Choroid plexus epithelial cell (primary cell): ENCODE data around the gene POLR2E.
"Not testable (repeated sequence)": the region's sequence is repeated elsewhere in the genome, so short reads cannot be mapped to it uniquely, and the experiment has no call there.

Experiments used
- DNase-seq: peaks from one replicate; pipeline ENCODE4 v3.0.0-alpha.2; 2010; ENCODE audit warnings: low read depth
- H3K4me3 ChIP-seq: 2 replicates; pipeline ENCODE4 v1.5.1; 2011; ENCODE audit warnings: low read depth, mild to moderate bottlenecking, control low read depth, low read length, moderate library complexity
- TF ChIP-seq, protein P1 (sequence below): conservative IDR thresholded peaks from 2 replicates; pipeline ENCODE4 v1.5.1; 2011; ENCODE audit warnings: low read depth, mild to moderate bottlenecking, control low read depth, inconsistent platforms, low read length, moderate library complexity

POLR2E gene

DNA sequence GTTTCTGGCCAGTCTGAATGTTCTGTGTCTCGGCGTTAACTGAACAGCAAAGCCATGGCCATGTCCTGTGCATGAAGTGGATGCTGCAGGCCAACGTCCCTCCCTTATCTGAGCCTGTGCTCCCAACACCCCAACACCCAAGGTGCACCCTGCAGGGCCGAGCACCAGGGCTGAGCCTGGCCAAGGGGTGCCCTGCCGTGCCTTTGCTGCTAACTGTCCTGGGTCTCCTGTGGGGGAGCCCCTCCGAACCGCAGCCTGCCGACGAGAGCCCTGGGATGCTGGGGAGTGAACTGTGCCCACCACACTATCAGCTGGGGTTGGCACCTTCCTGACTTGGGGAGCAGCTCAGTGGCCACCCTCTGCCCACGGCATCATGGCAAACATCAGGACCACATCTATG is 26.2 kb upstream of the POLR2E start:
- TF ChIP-seq, protein P1, sequence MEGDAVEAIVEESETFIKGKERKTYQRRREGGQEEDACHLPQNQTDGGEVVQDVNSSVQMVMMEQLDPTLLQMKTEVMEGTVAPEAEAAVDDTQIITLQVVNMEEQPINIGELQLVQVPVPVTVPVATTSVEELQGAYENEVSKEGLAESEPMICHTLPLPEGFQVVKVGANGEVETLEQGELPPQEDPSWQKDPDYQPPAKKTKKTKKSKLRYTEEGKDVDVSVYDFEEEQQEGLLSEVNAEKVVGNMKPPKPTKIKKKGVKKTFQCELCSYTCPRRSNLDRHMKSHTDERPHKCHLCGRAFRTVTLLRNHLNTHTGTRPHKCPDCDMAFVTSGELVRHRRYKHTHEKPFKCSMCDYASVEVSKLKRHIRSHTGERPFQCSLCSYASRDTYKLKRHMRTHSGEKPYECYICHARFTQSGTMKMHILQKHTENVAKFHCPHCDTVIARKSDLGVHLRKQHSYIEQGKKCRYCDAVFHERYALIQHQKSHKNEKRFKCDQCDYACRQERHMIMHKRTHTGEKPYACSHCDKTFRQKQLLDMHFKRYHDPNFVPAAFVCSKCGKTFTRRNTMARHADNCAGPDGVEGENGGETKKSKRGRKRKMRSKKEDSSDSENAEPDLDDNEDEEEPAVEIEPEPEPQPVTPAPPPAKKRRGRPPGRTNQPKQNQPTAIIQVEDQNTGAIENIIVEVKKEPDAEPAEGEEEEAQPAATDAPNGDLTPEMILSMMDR, result no peak
- DNase-seq, result no peak
- H3K4me3 ChIP-seq, result no peak overlapping the region

DNA sequence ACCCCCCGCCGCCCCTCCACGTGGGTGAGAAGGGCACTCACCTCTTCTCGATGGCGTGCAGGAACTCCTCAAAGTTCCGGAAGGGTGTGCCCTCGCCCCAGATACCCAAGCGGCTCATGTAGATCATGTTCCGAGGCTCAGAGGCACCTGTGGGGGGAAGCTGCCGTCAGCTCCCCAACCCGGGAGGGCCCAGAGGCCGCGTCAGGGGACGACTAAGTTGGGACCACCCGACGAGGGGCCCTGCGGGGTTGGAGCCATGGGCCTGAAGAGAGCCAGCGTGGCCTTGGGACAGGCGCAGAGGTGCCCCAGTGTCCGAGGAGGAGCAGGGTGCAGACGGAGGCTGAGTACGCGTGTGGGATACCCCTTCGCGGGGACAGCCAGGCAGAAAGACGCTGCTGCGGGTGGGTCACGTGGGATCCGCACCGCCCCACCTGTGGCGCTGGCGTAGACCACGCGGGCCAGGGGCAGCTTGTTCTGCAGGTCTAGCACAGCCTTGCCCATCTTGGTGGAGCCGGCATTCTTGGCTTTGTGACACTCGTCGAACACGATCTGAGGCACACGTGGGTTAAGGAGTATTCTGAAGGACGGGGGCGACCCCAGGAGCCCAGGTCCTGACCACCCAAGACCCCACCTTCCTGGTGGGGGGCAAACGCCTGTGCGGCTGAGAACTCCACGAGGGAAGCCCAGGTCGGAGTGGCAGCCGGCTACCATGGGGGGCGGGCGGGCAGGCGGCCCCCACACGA is 24.5 kb upstream of the POLR2E start:
- DNase-seq, result no peak
- no peak overlapping the region for H3K4me3 ChIP-seq
- TF ChIP-seq, protein P1, result no peak

DNA sequence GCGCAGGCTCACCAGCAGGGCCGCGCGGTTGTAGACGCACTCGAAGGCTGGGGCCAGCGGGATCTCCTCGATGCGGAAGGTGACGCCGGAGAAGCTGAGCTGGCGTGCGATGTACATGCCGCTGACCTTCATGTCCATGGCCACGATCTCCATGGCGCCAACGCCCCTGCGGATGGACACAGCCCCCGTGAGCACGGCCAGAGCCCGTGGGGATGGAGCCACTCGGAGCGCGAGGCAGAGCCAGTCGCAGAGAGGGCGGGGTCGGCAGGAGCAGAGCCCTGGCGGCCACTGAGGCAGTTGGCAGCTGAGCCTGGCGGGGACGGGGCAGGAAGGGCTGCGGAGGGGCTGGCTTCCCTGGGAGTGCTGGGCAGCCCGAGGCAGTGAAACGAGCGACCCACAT is 23.8 kb upstream of the POLR2E start:
- no peak for DNase-seq
- TF ChIP-seq, protein P1, result no peak
- H3K4me3 ChIP-seq, result no peak overlapping the region

DNA sequence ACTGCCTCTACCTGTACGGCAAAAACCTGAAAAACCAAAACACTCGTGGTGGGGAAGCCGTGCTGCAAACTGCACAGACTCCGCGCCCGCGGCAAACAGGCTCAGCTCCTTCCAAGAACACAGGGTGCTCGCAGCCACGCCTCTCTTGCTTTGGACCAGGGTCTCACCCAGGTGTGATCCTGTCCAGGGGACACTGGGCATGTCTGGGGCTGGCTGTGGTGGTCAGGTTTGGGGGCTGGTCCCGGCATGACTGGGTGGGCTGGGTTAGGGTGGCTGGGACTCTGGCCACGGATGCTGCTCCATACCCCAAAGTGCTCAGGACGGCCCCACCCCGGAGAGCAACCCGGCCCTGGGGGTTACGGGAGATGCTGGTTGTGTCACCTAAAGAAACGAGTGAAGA is 22.5 kb upstream of the POLR2E start:
- TF ChIP-seq, protein P1, result no peak
- no peak for DNase-seq
- H3K4me3 ChIP-seq, result no peak overlapping the region

DNA sequence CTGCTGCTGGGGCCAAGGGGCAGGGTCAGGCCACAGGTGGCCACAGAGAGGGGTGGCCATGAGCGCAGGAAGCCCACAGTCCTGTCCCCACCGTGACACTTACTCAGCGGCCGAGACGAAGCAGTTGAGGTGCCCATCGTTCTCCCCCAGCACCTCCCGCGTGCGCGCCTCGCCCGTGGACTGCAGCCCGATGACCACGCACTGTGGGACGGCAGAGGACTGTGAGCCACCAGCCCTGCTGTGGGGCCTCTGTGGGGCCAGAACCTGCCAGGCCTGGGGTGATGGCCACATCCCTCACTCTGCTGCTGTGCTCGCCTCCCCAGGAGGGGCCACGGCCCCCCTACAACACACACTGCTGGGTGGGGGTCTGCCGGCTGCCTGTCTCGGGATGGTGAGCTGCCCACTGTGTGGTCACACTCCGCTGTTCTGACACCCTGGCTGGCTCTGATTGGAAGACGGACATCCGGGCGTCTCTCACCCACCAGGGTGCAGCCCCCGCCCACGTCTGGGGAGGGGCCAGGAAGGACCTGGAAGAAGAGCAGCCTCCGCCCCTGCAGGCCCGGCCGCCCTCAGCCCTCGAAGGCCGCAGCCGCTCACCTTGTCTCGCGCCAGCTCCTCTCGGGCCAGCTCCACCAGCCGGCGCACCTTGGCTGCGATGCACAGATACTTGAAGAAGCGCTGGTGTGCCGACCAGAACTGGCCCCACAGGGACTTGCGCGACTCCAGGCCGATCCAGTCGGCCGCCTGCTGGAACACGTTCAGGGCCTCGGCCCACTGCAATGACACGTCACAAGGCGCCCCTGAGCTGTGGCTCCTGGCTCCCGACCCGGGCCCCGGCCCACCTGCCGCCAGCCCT is 21.8 kb upstream of the POLR2E start:
- no peak overlapping the region for H3K4me3 ChIP-seq
- TF ChIP-seq, protein P1, result no peak
- DNase-seq, result no peak

DNA sequence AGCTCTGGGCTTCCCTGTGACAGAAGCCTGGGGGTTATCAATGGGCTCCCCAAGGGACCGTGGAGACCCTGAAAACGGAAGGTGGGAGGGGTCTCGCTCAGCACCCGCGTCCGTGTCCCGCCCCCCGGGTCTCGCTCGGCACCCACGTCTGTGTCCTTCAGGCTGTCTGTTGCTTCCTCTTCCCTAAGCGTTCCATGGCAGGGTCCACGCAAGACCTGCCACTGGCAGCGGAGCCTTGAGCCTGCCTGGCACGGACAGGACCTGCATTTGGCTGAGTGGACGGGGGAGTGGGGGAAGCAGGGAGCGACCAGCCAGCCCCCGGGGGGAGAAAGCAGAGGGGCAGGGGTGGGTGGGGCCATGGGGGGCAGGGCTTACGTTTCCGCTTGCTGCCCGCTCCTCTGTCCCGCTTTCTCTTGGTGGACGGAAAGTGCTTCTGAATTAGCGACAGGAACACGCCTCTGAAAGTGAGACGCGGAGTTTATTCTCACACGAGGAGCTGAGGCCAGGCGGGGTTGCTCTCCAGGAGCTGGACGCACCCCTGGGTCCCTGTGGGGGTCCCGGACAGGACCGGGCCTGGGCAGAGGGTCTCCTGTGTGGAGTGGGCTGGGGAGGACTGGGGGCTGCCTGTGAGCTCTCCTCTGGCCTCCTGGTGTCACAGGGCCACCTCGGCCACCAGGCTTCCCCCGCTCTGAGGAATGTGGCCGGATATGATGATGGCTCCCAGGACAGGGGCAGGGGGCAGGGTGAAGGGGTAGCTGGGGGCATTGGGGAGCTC is 20.7 kb upstream of the POLR2E start:
- TF ChIP-seq, protein P1, result no peak
- H3K4me3 ChIP-seq, result no peak overlapping the region
- DNase-seq, result no peak

DNA sequence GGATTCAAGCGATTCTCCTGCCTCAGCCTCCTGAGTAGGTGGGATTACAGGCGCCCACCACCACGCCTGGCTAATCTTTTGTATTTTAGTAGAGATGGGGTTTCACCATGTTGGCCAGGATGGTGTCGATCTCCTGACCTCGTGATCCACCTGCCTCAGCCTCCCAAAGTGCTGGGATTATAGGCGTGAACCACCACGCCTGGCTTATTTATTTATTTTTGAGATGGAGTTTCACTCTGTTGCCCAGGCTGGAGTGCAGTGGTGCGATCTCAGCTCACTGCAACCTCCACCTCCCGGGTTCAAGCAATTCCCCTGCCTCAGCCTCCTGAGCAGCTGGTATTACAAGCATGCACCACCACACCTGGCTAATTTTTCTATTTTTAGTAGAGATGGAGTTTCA is 19.6 kb upstream of the POLR2E start:
- H3K4me3 ChIP-seq, DNase-seq: not testable (repeated sequence)
